Ishikawa (cell line): Measurements from ENCODE around the gene LY9.

Experiments
- CEBPB ChIP-seq: IDR thresholded peaks from 2 replicates; pipeline ENCODE4 v1.6.1; 2012
- EP300 ChIP-seq: IDR thresholded peaks from 2 replicates; pipeline ENCODE4 v1.6.1; 2012; ENCODE audit warnings: borderline replicate concordance
- NFIC ChIP-seq: IDR thresholded peaks from 2 replicates; pipeline ENCODE4 v1.6.1; 2012
- RAD21 ChIP-seq: IDR thresholded peaks from 2 replicates; pipeline ENCODE4 v1.6.1; 2012; ENCODE audit warnings: low read depth
- TAF1 ChIP-seq: IDR thresholded peaks from 2 replicates; pipeline ENCODE4 v1.6.1; 2012; ENCODE audit warnings: low read depth, mild to moderate bottlenecking
- USF1 ChIP-seq: IDR thresholded peaks from 2 replicates; pipeline ENCODE4 v1.6.1; 2012
- YY1 ChIP-seq: IDR thresholded peaks from 2 replicates; pipeline ENCODE4 v1.6.1; 2012; ENCODE audit warnings: low read depth
- TF ChIP-seq, protein P1 (sequence below): IDR thresholded peaks from 2 replicates; pipeline ENCODE4 v1.6.1; 2012; ENCODE audit warnings: low read depth, mild to moderate bottlenecking
- TF ChIP-seq, protein P2 (sequence below): IDR thresholded peaks from 2 replicates; pipeline ENCODE4 v1.6.1; 2012

DNA sequence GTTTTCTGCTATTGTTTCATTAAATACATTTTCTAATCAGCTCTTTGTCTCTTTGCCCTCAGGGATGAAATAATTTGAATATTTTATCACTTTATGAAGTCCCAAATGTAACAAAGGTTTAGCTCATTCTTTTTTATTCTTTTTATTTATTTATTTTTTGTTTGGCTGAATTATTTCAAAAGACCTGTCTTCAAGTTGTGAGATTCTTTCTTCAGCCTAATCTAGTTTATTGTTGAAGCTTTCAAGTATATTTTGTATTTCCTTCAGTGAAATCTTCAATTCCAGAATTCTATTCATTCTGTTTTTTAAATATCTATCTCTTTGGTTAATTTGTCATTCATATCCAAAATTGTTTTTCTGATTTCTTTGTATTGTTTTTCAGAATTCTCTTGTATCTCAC, 10.8 kb downstream of the LY9 start:
- TF ChIP-seq EP300, result no peak
- no peak for TF ChIP-seq YY1
- no peak for TF ChIP-seq TAF1
- TF ChIP-seq, protein P1, sequence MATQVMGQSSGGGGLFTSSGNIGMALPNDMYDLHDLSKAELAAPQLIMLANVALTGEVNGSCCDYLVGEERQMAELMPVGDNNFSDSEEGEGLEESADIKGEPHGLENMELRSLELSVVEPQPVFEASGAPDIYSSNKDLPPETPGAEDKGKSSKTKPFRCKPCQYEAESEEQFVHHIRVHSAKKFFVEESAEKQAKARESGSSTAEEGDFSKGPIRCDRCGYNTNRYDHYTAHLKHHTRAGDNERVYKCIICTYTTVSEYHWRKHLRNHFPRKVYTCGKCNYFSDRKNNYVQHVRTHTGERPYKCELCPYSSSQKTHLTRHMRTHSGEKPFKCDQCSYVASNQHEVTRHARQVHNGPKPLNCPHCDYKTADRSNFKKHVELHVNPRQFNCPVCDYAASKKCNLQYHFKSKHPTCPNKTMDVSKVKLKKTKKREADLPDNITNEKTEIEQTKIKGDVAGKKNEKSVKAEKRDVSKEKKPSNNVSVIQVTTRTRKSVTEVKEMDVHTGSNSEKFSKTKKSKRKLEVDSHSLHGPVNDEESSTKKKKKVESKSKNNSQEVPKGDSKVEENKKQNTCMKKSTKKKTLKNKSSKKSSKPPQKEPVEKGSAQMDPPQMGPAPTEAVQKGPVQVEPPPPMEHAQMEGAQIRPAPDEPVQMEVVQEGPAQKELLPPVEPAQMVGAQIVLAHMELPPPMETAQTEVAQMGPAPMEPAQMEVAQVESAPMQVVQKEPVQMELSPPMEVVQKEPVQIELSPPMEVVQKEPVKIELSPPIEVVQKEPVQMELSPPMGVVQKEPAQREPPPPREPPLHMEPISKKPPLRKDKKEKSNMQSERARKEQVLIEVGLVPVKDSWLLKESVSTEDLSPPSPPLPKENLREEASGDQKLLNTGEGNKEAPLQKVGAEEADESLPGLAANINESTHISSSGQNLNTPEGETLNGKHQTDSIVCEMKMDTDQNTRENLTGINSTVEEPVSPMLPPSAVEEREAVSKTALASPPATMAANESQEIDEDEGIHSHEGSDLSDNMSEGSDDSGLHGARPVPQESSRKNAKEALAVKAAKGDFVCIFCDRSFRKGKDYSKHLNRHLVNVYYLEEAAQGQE, result no peak
- TF ChIP-seq RAD21, result no peak
- TF ChIP-seq, protein P2, sequence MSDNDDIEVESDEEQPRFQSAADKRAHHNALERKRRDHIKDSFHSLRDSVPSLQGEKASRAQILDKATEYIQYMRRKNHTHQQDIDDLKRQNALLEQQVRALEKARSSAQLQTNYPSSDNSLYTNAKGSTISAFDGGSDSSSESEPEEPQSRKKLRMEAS, result no peak
- TF ChIP-seq CEBPB, result no peak
- no peak for TF ChIP-seq NFIC
- no peak for TF ChIP-seq USF1
